Measurements from ENCODE around the gene SAMD15.

DNA sequence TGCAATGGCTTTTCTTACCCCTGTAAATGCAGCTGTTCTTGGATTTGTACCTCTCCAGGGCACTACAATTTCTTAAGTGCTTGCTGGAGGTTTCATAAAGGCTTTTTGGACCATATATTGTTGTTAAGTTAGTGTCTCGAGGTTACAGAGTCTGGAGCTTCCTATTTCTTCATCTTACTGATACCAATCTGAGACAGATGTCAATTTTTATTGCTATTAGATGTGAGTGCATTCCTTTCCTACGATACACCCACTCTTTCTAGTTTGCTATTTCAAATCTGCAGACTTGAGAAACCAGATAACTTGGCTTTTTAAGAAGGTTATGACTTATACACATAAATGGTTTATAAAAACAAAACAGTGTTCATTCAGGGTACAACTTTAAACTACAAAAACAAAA, 44.0 kb downstream of the SAMD15 start:
- TF ChIP-seq POLR2A (IDR thresholded peaks at IDR 0.05; ENCODE audit: low read depth, low read length) = no peak
- TF ChIP-seq POLR2AphosphoS5 (IDR thresholded peaks at IDR 0.05; ENCODE audit: low read depth, low read length) = no peak
- TF ChIP-seq TAF1 (IDR thresholded peaks at IDR 0.05; ENCODE audit: borderline replicate concordance, low read depth, low read length) = no peak

Measured in GM12892 (cell line).